GM23248 (cell line): ENCODE results near the gene GTF2IRD1. TPM values are rescaled to one million over a fixed set of nuclear protein-coding genes. Genes with fewer than 3 reads are reported as not detected.
A peak's percentile ranks its signal among the peaks of the same experiment; 100 is the strongest.

Experiments
- DNase-seq: peaks from one replicate; pipeline ENCODE4 v3.0.0-alpha.2; 2015
- H2AFZ ChIP-seq: fragments of 200-600 bp; sonication (generic); 2 replicates; pipeline ENCODE4 v1.6.1; 2016; ENCODE audit warnings: antibody characterized with exemption
- H3F3A ChIP-seq: fragments of 200-600 bp; sonication (generic); 2 replicates; pipeline ENCODE4 v1.6.1; 2016; ENCODE audit warnings: mild to moderate bottlenecking, antibody characterized with exemption, mixed run types; ENCODE audit not compliant: insufficient read depth
- H3K27ac ChIP-seq: fragments of 200-600 bp; sonication (generic); 2 replicates; pipeline ENCODE4 v1.5.1; 2016; ENCODE audit warnings: mild to moderate bottlenecking
- H3K27me3 ChIP-seq: fragments of 200-600 bp; sonication (generic); replicated peaks from 2 replicates; pipeline ENCODE4 v1.6.1; 2016; ENCODE audit warnings: mild to moderate bottlenecking; ENCODE audit not compliant: insufficient read depth
- H3K36me3 ChIP-seq: fragments of 200-600 bp; sonication (generic); 2 replicates; pipeline ENCODE4 v1.6.1; 2016; ENCODE audit warnings: low read depth, mild to moderate bottlenecking
- H3K4me1 ChIP-seq: fragments of 200-600 bp; sonication (generic); 2 replicates; pipeline ENCODE4 v1.6.1; 2016; ENCODE audit warnings: mild to moderate bottlenecking; ENCODE audit not compliant: insufficient read depth
- H3K4me2 ChIP-seq: fragments of 200-600 bp; sonication (generic); one replicate; pipeline ENCODE4 v1.6.1; 2016; ENCODE audit warnings: mild to moderate bottlenecking; ENCODE audit not compliant: unreplicated experiment
- H3K4me3 ChIP-seq: fragments of 200-600 bp; sonication (generic); 2 replicates; pipeline ENCODE4 v1.5.1; 2016; ENCODE audit warnings: mild to moderate bottlenecking
- H3K79me2 ChIP-seq: fragments of 200-600 bp; sonication (generic); 2 replicates; pipeline ENCODE4 v1.6.1; 2016; ENCODE audit warnings: mild to moderate bottlenecking; ENCODE audit not compliant: insufficient read depth
- H3K9ac ChIP-seq: fragments of 200-600 bp; sonication (generic); 2 replicates; pipeline ENCODE4 v1.6.1; 2016; ENCODE audit warnings: mild to moderate bottlenecking
- H3K9me2 ChIP-seq: fragments of 200-600 bp; sonication (generic); 2 replicates; pipeline ENCODE4 v1.6.1; 2016; ENCODE audit warnings: mixed run types, mild to moderate bottlenecking, moderate library complexity; ENCODE audit not compliant: insufficient read depth
- H3K9me3 ChIP-seq: fragments of 200-600 bp; sonication (generic); one replicate; pipeline ENCODE4 v1.6.1; 2017; ENCODE audit warnings: low read depth
- H4K20me1 ChIP-seq: fragments of 200-600 bp; sonication (generic); 2 replicates; pipeline ENCODE4 v1.6.0; 2016; ENCODE audit not compliant: insufficient read depth
- EZH2 ChIP-seq: fragments of 200-600 bp; sonication (generic); IDR thresholded peaks from 2 replicates; pipeline ENCODE4 v1.6.1; 2018; ENCODE audit warnings: antibody characterized with exemption, mild to moderate bottlenecking; ENCODE audit not compliant: insufficient read depth, poor library complexity, severe bottlenecking
- EZH2phosphoT487 ChIP-seq: fragments of 200-600 bp; sonication (generic); IDR thresholded peaks from 2 replicates; pipeline ENCODE4 v1.6.1; 2018; ENCODE audit warnings: antibody characterized with exemption, moderate library complexity, mild to moderate bottlenecking, low read depth; ENCODE audit not compliant: insufficient read depth
- WGBS, 2 experiments: methylation state at CpG; one replicate each; pipeline ENCODE4 v1.1.6; 2015 to 2017; ENCODE audit warnings: low lambda C conversion rate in 2 of 2, low coverage in 1 of 2; ENCODE audit errors: missing lambda C conversion rate in 2 of 2; 5-methylcytosine and 5-hydroxymethylcytosine counted together
- in situ Hi-C: fragments of 300-500 bp; cut with MboI; formaldehyde crosslinking; loops from 2 replicates; pipeline ENCODE4 v1.15.0; 2020
- polyA plus RNA-seq: library from polyadenylated mRNA; unstranded; fragments of >200 nt; fragmentation: Nextera tagmentation; extraction: Ambion mirVana; gene quantifications from 2 replicates; pipeline ENCODE4 v1.2.1, GENCODE V29; 2016
- total RNA-seq: library from RNA; depleted of rRNA; stranded (reverse); fragments of >200 nt; shearing (Covaris generic); gene quantifications from 2 replicates; pipeline ENCODE4 v1.2.3, GENCODE V29; 2014

The GTF2IRD1 gene
- total and polyA plus RNA-seq, 2 experiments from 2014 or later: 3.7 to 6.6 TPM

GRCh38 chr7:74449144-74449543 is 4.6 kb upstream of the GTF2IRD1 start:
- 87 to 93% methylated on average over 4 of the region's 4 CpGs for WGBS, 2 experiments
- H3K4me2 ChIP-seq: no peak overlapping the region
- H3K9me2 ChIP-seq: no peaks in the 10 kb centered on the region
- no peak overlapping the region for H3K27ac ChIP-seq
- no peak overlapping the region for H3K4me3 ChIP-seq
- H3K79me2 ChIP-seq: no peaks in the 10 kb centered on the region
- no peaks in the 10 kb centered on the region for H3K9me3 ChIP-seq
- H4K20me1 ChIP-seq: no peaks in the 10 kb centered on the region
- no peaks in the 10 kb centered on the region for H3K27me3 ChIP-seq
- H3K9ac ChIP-seq: no peak overlapping the region
- 0 out of 2 replicates have a peak, but pooled peaks cover 6% of the 10 kb centered on the region for H3F3A ChIP-seq
- H3K36me3 ChIP-seq: no peaks in the 10 kb centered on the region
- DNase-seq: no peak
- peaks cover 5% of the 10 kb centered on the region; the same call in 1 of the 2 replicates for H3K4me1 ChIP-seq
- TF ChIP-seq EZH2phosphoT487: no peak
- TF ChIP-seq EZH2: no peak
- no peak overlapping the region for H2AFZ ChIP-seq
- in situ Hi-C loops: no loop called here

DNA sequence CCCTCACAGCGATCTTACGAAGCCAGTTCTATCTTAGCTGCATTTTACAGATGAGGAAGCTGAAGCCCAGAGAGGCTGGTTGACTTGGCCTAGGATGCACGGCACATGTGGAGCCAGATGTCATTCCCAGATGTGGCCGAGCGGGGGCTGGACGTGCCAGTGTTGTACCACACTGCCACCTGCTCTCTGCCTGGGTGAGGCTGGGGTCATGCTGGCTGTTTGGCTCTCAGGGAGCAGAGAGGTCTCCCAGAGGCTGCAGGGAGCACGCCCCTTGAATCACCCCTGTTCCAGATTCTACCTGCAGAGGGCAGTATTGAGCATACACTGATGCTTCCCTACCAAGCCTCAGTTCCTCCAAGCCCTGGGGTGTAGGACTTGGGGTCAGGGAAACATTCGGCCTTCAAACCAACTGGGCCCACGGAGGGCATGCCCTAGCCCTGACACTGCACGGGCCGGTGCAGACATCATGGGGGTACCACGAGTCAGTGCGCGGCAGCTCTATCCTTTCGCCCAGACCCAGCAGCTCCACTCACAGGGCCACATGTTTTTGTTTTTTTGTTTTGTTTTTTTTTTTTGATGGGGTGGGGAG is 3.8 kb upstream of the GTF2IRD1 start:
- 0 out of 2 replicates have a peak, but pooled peaks cover 6% of the 10 kb centered on the region for H3F3A ChIP-seq
- H3K27me3 ChIP-seq: no peaks in the 10 kb centered on the region
- H3K9me2 ChIP-seq: no peaks in the 10 kb centered on the region
- no peaks in the 10 kb centered on the region for H3K79me2 ChIP-seq
- DNase-seq: peak; percentile 63
- no peak overlapping the region for H3K9ac ChIP-seq
- peaks cover 5% of the 10 kb centered on the region; the same call in 1 of the 2 replicates for H3K4me1 ChIP-seq
- no peaks in the 10 kb centered on the region for H3K36me3 ChIP-seq
- H3K9me3 ChIP-seq: no peaks in the 10 kb centered on the region
- H3K4me3 ChIP-seq: no peak overlapping the region
- no peak overlapping the region for H3K4me2 ChIP-seq
- H2AFZ ChIP-seq: no peak overlapping the region
- H3K27ac ChIP-seq: no peak overlapping the region
- no peak for TF ChIP-seq EZH2
- TF ChIP-seq EZH2phosphoT487: no peak
- H4K20me1 ChIP-seq: no peaks in the 10 kb centered on the region
- WGBS, 2 experiments: 49 to 51% methylated on average over 15 of the region's 15 CpGs
- in situ Hi-C loops: no loop called here

DNA sequence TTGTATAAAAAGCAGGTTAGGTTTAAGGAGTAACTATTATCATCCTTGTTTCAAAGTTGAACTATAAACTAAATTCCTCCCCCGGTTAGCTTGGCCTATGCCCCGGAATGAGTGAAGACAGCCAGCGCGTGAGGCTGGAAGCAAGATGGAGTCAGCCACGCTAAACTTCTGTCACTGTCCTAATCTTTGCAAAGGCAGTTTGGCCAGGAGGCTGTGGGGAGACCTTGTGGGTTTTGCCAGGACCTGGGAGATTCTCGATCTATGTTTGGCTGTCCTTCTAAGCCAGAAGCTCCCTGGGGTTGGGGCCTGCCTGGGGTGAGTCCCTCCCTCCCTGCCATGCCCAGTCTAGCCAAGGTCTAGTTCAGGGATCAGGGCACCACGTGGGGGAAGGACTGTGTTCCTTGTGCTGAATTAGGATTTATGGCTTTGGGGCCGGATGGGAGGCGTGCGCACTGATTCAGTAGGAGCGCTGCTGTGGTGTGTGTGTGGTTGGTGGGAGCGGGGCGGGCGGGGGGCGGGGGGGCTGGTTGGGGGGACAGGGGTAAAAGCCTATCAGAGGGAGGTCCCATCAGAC is 871 bp upstream of the GTF2IRD1 start:
- peaks cover 9% of the 10 kb centered on the region; the same call in 1 of the 2 replicates for H3K79me2 ChIP-seq
- DNase-seq: peak; percentile 52
- in situ Hi-C loops: no loop called here
- H4K20me1 ChIP-seq: no peaks in the 10 kb centered on the region
- peaks cover 12% of the 10 kb centered on the region; the same call in 1 of the 2 replicates for H3F3A ChIP-seq
- H3K4me2 ChIP-seq: peak overlapping the region; percentile 75
- WGBS, 2 experiments: 24 to 32% methylated on average over 12 to 15 of the region's 15 CpGs
- H3K27ac ChIP-seq: peak overlapping the region; percentile 35
- peak overlapping the region; percentile 84 for H3K9ac ChIP-seq
- peak overlapping the region; percentile 83; the same call in 1 of the 2 replicates for H3K4me3 ChIP-seq
- H3K27me3 ChIP-seq: no peaks in the 10 kb centered on the region
- no peaks in the 10 kb centered on the region for H3K9me3 ChIP-seq
- H3K36me3 ChIP-seq: no peaks in the 10 kb centered on the region
- H3K9me2 ChIP-seq: no peaks in the 10 kb centered on the region
- TF ChIP-seq EZH2: no peak
- peak overlapping the region; percentile 81 for H2AFZ ChIP-seq
- peaks cover 5% of the 10 kb centered on the region; the same call in 1 of the 2 replicates for H3K4me1 ChIP-seq

DNA sequence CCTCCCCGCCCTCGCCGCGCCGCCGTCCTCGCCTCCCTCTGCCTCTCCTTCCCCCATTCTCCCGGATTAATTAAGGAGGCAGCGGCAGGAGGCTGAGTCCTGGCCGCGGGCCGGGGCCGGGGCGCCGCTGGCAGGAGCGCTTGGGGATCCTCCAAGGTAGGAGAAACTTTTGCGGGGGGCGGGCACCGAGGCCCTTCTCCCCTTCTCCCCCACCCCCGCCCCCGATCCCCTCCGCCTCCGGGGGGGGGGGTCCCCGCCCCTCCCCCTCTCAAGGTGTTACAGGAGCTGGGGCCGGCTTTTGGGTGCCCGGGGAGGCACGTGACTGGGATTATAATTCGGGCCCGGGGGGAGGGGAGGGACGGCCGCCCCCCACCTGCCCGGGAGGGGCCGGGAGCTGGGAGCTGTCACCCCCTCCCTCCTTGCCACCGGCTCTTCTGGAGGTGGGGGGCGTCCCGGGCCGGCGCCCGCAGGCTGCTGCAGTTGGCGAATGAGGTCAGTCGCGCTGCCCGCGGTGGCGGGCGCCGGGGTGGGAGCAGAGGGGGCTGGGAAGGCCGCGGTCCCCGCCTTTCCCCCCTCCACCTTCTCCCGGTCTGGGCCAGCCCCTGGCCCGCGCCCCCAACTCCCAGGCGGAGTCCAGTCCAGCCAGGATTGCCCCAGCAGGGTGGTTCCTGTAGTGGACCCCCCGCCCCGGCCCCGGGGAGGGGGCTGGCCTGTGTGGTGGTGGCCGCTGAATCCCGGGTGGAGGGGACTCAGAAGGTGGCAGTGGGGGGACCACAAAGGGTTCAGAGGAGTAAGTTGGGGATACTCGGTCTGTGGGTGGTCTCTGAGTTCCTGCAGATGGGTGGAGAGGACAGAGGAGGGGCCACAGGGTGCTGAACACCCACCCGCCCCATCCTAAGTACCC is 567 bp downstream of the GTF2IRD1 start:
- Histone ChIP-seq H4K20me1 (no peaks in the 10 kb centered on the region), H3K27me3 (no peaks in the 10 kb centered on the region), H2AFZ (peak overlapping the region; percentile 51; the same call in 1 of the 2 replicates), H3K4me1 (peaks cover 5% of the 10 kb centered on the region; the same call in 1 of the 2 replicates), H3K9ac (peak overlapping the region; percentile 84), H3K36me3 (no peaks in the 10 kb centered on the region), H3K9me2 (no peaks in the 10 kb centered on the region), H3F3A (peaks cover 12% of the 10 kb centered on the region; the same call in 1 of the 2 replicates), H3K4me2 (peak overlapping the region; percentile 84), H3K4me3 (peak overlapping the region; percentile 83), H3K27ac (no peak overlapping the region), H3K79me2 (peaks cover 9% of the 10 kb centered on the region; the same call in 1 of the 2 replicates), H3K9me3 (no peaks in the 10 kb centered on the region)
- TF ChIP-seq EZH2phosphoT487 (no peak), EZH2 (no peak)
- in situ Hi-C loops: no loop called here
- peak; percentile 28 for DNase-seq
- 9 to 14% methylated on average over 10 to 54 of the region's 61 CpGs for WGBS, 2 experiments
